GM19455 (cell line): Measurements from ENCODE around the gene ETV6.

ENCODE experiments used
- ATAC-seq: cut with Tn5 transposase; IDR thresholded peaks from one replicate; pipeline ENCODE4 v1.9.1; 2021; ENCODE audit not compliant: unreplicated experiment

Gene ETV6

DNA sequence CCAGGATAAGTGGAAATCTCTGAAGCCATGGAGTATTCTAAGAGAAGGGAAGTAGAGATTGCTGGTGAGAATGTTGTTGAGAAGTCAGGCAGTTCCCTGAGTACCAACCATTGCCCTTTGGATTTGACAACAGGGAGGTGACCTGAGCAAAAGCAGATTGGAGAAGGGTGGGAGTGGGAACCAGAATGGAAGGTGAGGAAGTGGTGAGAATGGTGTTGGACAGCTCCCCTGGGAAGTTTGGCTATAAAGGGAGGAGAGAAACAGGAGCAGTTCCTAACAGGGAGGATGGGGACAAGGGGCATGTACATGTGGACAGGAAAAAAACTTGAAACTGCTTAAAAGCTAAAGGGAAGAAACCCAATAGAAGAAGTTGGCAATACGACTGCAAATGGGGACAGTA, 198.1 kb downstream of the ETV6 start:
- no peak for ATAC-seq

DNA sequence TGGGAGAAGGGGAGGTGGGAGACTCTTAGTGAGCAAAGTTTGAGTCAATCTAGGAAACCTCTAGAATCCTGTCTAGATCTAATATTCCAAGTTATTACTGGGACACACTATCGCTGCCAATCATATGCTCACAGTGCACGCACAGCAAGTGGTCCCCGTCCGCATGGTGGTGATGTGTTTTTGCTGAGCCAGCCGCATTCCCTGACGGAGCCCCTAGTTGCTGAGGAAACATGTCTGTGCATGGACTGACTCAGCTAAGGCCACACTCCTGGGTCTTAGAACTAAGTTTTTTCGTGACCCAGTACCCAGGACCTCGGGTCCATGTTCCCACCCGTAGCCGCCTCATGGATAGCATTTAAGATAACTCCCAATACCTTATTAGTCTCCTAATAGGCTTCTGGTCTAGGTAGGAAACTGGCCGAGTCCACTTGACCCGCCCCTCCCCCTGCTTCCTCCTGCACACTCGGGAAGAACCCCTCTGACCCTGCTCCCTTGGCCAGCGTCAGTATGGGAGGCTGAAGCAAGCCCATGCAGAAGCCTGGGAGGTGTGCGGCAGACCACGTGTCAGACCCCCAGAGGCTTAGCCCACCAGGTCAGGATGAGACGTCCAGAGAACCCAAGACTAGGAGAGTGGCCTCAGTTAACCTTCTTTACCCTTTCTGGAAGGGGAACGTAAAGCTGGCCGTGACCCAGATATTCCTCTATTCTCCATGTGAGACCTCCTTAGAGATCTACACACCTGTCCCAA, 200.5 kb downstream of the ETV6 start:
- ATAC-seq = no peak

DNA sequence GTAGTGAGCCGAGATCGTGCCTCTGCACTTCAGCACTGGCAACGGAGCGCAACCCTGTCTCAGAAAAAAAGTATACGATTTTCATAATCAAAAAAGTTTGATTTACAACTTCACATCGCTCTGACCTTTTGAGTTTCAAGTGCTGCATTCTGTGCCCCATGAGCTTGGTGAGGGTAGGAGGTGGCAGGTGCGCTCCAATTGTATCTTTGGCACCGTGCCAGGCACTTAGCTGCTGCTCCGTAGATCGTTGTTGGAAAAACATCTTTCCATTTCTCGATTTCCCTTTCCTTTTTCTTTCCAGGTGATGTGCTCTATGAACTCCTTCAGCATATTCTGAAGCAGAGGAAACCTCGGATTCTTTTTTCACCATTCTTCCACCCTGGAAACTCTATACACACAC, 203.7 kb downstream of the ETV6 start:
- no peak for ATAC-seq

DNA sequence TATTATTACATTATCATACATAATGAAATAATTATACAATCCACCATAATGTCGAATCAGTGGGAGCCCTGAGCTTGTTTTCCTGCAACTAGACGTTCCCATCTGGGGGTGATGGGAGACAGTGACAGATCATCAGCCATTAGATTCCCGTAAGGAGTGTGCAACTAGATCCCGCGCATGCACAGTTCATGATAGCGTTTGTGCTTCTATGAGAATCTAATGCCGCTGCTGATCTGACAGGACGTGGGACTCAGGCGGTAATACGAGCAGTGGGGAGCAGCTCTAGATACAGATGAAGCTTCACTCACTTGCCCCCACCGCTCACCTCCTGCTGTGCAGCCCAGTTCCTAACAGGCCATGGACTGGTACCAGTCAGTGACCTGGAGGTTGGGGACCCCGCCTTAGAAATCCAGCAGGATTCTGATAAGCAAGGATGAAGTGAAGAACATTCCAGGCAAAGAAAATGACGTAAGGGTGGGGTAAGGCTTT, 204.6 kb downstream of the ETV6 start:
- no peak for ATAC-seq

DNA sequence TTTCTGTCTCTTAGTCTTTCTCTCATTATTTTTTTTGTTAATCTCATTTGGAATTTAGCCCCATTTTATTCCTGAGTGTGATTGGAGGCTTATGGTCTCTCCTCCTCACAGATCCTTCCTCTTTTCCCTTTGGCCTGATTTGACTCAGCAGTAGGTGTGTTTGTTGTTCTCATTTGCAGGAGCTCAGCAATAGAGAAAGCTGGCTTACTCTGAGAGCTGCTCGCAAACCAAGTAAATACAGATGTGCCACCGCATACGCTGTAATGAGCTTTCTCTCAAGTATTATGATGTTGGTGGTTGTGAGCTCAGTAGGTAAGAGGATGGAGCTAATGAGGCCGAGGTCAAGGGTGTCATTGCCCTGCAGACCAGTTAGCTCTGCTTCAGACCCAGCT, 206.5 kb downstream of the ETV6 start:
- no peak for ATAC-seq

DNA sequence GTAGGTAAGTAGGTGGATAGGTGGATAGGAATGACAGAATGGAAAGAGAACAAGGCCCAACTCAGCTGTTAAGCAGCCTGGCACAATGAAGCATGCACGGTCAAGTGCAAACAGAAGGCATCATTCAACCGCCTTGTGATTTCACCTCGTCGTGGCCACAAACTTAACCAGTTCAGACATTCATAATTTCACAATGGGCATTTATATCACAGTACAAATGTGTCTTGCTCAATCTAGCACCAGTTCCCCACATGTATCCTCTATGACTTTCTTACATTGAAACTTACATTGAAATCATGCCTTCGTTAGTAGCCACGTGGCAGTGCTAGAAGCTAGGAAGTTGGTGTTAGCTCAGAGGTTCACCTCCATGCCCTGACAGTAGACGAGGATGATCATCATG, 207.5 kb downstream of the ETV6 start:
- no peak for ATAC-seq

DNA sequence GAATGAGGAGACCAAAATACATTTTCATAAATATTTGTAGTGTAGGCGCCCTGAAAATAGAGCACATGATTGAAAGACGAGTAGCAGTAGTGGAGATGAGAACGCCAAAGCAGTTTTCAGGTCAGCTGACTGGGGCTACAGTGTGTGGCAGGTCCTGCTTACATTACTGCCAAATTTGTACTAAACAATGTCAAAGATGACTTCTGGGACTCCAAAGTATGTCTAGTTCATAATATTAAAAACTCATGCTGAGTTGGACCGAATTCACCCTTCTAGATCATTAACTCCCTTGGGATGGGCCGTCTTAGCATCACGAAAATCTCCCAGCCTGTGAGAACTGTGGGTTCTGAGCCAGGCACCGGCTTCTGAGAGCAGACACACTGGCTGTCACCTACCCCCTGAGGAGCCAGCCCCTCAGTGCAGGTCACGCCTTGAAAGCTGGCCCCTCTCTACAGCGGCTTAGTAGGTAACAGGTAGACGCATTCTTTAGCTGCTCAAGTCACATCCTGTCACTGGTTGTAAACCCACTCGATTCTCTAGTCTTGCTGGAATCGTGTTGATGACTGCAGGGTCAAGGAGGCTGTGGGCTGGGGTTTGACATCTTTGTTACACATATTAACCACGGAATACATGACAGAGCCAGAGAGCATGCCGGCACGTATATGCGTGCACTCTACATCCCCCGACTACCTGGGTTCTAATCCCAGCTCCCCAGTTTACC, 210.4 kb downstream of the ETV6 start:
- ATAC-seq = no peak

DNA sequence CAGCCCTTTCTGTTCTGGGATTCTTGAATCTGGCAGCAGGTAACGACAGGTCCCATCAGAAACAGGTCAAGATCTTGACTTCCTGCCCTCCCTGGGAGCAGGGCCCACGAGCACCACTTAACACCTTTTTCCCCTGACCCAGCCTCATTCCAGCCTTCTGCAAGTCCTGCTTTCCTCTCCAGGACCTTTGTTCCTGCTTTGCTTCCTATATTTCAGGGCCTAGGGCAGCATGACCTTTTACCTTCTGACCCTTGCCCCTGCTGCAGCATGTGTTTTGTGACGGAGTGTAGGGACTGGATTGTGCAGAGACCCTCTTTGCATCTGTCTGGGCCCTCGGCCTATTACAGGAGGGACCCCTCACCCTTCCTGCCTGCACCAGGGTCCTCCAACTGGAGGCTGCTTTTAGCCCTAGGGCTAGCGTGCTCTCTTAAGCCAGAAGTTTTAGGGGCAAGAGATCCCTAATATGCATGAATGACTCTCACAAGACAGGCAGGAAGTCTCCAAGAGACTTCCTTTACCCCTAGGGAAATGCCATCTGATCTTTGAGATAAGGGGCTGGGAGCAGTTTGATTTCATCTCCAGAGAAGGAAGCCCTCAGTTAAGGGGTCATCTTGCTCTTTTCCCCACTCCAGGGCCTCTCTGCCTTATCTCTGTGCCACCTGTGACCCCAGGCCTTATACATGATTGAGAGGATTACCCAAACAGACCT, 211.8 kb downstream of the ETV6 start:
- ATAC-seq = no peak

DNA sequence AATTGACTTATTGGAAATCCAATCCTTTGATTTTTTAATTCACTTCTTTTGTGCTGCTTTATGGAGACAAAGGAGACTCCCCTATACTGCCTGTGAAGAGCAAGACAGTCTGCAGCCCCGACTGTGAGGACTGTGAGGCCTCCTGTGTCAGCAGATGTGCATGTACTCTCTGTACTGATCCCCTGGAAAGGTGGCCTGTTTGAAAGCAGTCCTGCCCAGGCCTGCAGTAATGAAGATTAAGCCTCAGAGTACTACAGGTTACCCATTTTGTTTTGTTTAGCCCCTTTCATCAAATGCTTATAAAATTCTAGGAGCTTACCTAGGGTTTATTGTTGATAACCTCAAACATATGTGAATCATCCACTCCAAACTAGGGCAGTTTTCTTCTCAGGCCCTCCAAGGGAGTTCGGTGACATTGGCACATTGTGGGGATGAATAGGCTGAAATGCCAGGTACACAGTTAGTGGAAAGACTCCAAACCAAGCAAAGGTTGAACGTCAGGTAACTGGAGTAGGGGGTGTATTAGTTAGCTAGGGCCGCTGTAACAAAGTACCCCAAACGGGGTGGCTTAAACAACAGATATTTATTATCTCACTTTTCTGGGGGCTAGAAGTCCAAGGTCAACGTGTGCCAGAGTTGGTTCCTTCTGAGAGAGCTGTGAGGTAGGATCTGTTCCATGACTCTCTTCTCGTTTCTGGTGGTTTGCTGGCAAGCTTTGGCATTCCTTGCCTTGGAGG, 212.6 kb downstream of the ETV6 start:
- ATAC-seq = no peak

DNA sequence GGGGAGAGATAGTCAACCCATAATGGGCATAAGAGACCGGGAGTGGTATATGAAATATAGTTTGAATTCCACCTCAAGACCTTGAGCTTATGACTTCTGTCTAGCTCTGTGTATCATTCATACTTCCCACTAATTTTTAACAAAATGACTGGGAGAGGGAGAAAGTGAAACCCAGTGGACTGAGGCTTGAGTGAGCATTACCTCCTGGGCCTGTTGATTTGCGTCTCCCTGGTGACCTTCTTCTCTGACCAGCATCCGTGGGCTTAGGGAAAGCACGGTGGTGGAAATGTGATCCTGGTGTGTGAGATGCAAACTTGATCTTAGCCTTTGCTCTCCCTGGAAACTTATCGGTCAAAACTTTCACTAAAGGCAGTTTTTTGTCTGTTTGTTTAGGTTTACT, 213.3 kb downstream of the ETV6 start:
- ATAC-seq = no peak

DNA sequence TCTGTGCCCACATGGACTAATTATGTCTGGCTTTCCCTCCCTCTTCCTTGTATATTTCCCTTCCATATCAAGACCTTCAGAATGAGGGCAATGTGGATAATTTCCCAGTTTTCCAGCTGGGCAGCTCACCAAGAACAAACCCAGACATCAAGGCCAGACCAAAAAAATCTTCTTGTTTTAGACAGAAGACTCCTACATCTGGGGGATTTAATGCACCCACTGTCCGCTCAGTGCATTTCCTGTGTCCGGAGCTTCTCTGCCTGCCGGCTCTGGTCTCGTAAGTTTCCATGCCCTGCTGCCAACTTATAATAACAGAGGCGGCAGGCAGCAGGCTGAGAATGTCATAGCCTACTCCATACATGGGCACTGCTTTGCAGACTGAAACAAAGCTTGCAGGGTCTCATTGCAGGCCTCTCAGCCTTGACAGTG, 214.0 kb downstream of the ETV6 start:
- ATAC-seq = no peak

DNA sequence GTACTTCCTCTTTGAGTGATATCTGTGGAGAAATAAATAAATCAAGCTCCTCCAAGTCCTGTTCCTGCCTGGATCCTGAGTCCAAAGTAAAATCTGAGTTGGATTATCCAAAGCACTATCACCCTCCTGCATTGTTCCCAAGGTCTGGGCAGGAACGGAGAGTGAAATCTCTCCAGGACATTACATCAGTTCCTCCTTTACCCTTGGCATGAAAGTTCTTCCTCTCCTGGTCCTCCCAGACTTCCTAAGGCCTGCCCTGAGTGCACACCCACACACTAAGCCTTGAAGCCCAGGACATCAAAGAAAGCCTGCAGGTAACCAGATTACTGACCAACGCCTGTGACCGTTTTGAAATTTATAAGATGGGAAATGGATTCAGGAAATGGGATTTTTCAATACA, 214.5 kb downstream of the ETV6 start:
- no peak for ATAC-seq

DNA sequence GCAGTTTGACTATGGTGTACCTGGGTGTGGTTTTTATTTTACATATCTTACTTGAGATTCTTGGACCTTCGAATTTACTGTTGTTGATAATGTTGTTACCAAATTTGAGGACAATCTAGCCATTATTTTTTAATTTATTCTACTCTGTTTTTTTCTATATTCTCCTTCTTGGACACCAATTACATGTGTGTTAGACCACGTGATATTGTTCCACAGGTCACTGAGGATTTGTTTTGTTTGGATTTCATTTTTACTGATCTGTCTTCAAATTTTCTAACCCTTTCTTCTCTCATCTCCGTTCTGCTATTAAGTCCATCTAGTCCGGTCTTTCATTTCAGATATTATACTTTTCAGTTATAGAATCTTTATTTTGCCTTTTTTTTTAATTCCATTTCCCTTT, 216.3 kb downstream of the ETV6 start:
- no peak for ATAC-seq

DNA sequence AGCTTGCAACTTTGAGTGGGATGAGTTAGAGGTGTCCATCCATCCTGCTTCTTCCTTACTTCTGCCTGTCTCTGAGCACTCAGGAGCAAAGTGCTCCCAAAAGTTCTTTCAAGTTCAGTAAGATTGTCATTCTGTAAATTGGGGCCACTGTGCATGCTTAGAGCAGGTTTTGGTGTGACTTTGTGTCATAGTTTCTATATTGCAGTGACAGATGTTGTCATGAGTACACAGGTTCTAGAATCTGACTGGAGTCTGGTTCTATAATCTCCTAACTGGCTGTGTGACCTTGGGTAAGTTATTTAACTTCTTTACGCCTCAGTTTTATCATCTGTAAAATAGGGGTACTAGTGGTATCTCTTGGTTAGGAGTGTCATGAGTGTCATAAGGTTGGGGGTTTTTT, 218.6 kb downstream of the ETV6 start:
- ATAC-seq = no peak

DNA sequence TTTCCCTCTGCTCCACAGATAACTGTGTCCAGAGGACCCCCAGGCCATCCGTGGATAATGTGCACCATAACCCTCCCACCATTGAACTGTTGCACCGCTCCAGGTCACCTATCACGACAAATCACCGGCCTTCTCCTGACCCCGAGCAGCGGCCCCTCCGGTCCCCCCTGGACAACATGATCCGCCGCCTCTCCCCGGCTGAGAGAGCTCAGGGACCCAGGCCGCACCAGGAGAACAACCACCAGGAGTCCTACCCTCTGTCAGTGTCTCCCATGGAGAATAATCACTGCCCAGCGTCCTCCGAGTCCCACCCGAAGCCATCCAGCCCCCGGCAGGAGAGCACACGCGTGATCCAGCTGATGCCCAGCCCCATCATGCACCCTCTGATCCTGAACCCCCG, 219.9 kb downstream of the ETV6 start:
- ATAC-seq = no peak

DNA sequence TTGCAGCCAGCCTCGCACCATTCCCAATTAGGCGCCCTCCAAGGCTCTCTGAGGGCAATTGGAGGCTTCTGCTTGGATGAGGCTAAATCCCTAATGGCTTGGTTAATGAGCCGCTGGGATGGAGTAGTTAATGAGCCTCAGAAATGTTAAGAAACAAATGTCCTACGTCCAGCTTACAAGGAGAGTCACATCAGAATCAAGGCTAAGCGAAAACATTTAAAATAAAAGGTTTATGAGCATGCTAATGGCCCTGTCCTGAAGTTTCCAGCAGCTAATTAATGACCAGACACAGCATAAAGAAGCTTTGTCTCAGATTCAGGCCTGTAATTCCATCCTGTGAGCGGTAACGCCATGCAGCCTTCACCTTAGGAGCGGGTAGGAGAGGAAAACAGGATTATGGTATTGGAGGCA, 220.6 kb downstream of the ETV6 start:
- no peak for ATAC-seq

DNA sequence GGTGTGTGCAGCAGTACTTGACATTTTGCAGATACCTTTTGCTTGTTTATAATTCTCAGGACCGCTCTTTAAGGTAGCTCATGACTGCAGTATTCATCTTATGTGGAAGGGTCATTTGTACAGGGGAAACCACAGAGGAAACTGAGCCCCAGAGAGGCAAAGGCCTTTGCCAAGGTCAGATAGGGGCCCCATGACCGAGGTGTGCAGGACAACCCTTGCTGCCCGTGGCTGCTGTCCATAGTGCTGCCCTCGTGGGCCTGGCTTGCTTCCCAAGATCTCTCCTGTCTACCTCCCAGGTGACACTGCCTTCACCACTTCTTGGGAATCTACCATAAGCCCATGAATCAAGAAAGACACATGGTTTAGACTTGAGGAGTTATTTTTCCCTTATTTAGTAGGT, 222.6 kb downstream of the ETV6 start:
- no peak for ATAC-seq

DNA sequence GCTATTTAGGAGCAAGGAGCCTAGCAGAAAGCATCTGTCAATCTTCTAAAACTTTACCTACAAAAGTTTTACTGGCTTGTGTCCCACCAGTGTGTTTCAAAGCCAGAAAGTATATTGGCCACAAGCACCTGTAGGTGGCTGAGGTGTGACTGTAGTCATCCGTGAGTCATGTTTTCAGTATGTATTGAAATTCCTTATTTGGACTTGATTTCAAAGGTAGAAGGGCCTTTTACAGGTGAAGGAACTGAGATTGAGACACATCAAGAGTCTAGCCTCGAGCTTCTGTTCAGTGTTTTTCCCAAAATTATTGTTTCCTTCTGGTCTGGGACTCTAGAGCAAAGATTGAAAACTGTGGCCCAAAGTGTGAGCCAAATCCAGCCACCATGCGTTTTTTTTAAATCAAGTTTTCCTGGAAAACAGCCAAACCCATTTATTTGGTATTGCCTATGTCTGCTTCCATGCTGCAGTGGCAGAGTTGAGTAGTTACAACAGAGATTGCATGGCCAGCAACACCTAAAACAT, 226.0 kb downstream of the ETV6 start:
- ATAC-seq = no peak

DNA sequence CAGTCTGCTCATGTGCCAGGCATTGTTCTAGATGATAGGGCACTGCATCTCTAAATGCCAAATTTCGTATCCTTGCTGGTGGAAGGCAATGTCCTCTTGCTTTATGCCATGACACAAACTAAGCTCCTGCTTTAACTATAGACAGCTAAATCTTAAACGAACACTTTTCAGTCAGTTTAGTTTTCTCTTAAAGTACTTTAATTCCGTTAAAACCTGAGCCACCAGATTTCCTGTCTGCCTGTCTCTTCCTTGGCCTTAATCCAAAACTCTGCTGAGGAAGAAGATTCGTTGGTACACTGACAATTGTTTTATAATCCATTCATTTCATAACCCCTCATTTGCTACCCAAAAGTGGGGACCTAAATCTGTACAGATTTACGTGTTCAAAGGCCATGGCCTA, 226.8 kb downstream of the ETV6 start:
- no peak for ATAC-seq

DNA sequence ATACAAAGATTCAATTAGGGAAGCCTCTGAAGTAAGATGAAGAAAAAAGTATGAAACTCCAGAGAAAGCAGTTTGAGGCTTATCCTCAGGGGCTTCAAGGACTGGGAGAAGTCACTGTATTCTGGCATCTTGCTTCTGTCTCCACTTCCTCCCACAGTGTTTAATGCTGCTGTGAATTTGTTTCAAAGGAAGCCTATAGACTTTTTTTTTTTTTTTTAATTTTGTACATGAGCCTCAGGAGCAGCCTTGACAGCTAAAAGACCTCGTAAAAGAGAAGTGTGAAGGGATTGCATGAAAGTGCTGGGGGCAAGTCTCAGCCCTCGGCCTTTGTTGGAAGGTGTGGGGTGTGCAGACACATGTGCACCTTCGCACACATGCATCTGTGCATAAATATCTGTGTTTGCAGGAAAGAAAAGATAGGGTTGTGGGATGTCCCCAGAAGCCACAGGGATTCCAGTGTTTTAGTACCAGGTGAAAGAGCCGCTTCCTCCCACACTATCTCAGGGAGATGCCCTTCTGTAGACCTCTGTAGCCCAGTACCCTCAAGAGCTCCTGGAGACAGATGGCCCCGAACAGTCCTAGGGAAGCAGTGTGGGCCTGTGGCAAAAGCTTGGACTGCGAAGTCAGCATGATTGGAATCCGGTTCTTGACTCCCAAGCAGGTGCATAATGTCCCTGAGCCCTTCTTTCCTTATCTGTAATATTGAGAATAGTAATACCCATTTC, 227.8 kb downstream of the ETV6 start:
- no peak for ATAC-seq
